HepG2 (cell line): ENCODE results near the gene NELL2. TPM values are rescaled to one million over a fixed set of nuclear protein-coding genes. Genes with fewer than 3 reads are reported as not detected.

Source experiments
- ATAC-seq: fragments of 200-7000 bp; cut with Tn5 transposase; 3 replicates; pipeline ENCODE4 v1.9.1; 2020; ENCODE audit warnings: mild to moderate bottlenecking, moderate library complexity
- BruUV-seq: library from RNA; stranded (reverse); fragments of 400-500 nt; replicated peaks from 2 replicates; lab custom pipeline; 2021; lab: Mats Ljungman, UMichigan
- CTCF ChIA-PET: fragments of 300-600 bp; formaldehyde crosslinking; extraction: SDS; loops from one replicate; lab custom pipeline; 2021; ENCODE audit warnings: low total read pairs, inconsistent platforms, low intra/inter-chr PET ratio; lab: Yijun Ruan, JAX
- POLR2A ChIA-PET: fragments of 350-600 bp; sonication (Branson Sonifier 250); formaldehyde crosslinking; loops from one replicate; lab custom pipeline; 2020; ENCODE audit warnings: antibody characterized with exemption, inconsistent platforms; lab: Yijun Ruan, JAX
- DNase-seq: peaks from one replicate; pipeline ENCODE4 v3.0.0-alpha.2; 2015; ENCODE audit warnings: low spot score
- FAIRE-seq: peaks from 3 replicates; lab custom pipeline; 2011; peaks lifted over from hg19 to GRCh38; lab: Jason Lieb, UNC
- H2AFZ ChIP-seq: one replicate; pipeline ENCODE4 v1.6.1; 2011; ENCODE audit warnings: low read length, inconsistent platforms
- H3K27ac ChIP-seq: fragments of 300-600 bp; 3 replicates; pipeline ENCODE4 v1.8.0; 2011; ENCODE audit warnings: mixed run types, mild to moderate bottlenecking, mixed read lengths, low read length, inconsistent platforms; ENCODE audit not compliant: insufficient read depth; ENCODE audit errors: extremely low read length
- H3K27me3 ChIP-seq, 2 experiments: fragments of 200-600 bp in 1 of 2; 2 replicates in 1 of 2; 3 replicates in 1 of 2; pipeline versions ENCODE4 v1.6.0 to v1.8.0; 2011; ENCODE audit warnings: low read length in 2 of 2, mild to moderate bottlenecking in 2 of 2, moderate library complexity in 2 of 2, inconsistent platforms in 1 of 2; ENCODE audit not compliant: insufficient read depth in 2 of 2, control insufficient read depth in 1 of 2
- H3K36me3 ChIP-seq, 2 experiments: fragments of 200-600 bp in 1 of 2; replicated peaks in 1 of 2; 2 replicates in 1 of 2; 3 replicates in 1 of 2; pipeline versions ENCODE4 v1.5.1 to v1.8.0; 2011; ENCODE audit warnings: low read length in 2 of 2, inconsistent platforms in 1 of 2; ENCODE audit not compliant: insufficient read depth in 2 of 2, control insufficient read depth in 1 of 2
- H3K4me1 ChIP-seq: 2 replicates; pipeline ENCODE4 v1.5.1; 2012; ENCODE audit warnings: low read length, inconsistent platforms; ENCODE audit not compliant: insufficient read depth
- H3K4me2 ChIP-seq: 2 replicates; pipeline ENCODE4 v1.6.0; 2011; ENCODE audit warnings: low read depth, low read length, inconsistent platforms
- H3K4me3 ChIP-seq, 3 experiments: fragments of 200-600 bp in 1 of 3; sonication (generic), shearing (Covaris generic) in 1 of 3; replicated peaks in 1 of 3; 2 replicates each; pipeline ENCODE4 v1.5.1; 2011 to 2016; ENCODE audit warnings: low read length in 3 of 3, inconsistent platforms in 2 of 3, low read depth in 2 of 3, mild to moderate bottlenecking in 2 of 3, control low read depth in 1 of 3, mixed read lengths in 1 of 3; ENCODE audit not compliant: insufficient read depth in 1 of 3
- H3K79me2 ChIP-seq: one replicate; pipeline ENCODE4 v1.6.1; 2011; ENCODE audit warnings: low read length, inconsistent platforms; ENCODE audit not compliant: insufficient read depth
- H3K9ac ChIP-seq: 2 replicates; pipeline ENCODE4 v1.6.0; 2011; ENCODE audit warnings: mild to moderate bottlenecking, low read depth, low read length, inconsistent platforms; ENCODE audit not compliant: insufficient read depth
- H3K9me3 ChIP-seq: 2 replicates; pipeline ENCODE4 v1.5.1; 2012; ENCODE audit warnings: mild to moderate bottlenecking, low read length
- H4K20me1 ChIP-seq: 2 replicates; pipeline ENCODE4 v1.6.0; 2011; ENCODE audit warnings: inconsistent platforms, mild to moderate bottlenecking, low read length, moderate library complexity; ENCODE audit not compliant: insufficient read depth
- NCOA2 ChIP-seq: sonication (generic); formaldehyde crosslinking; IDR thresholded peaks from 2 replicates; pipeline ENCODE4 v1.8.0; 2022; ENCODE audit warnings: inconsistent platforms
- NFKB2 ChIP-seq: sonication (generic); formaldehyde crosslinking; IDR thresholded peaks from 2 replicates; pipeline ENCODE4 v1.4.0; 2020; ENCODE audit warnings: missing genetic modification reagents, borderline replicate concordance
- SUZ12 ChIP-seq: fragments of 150-350 bp; IDR thresholded peaks from 2 replicates; pipeline ENCODE4 v1.6.1; 2014; ENCODE audit warnings: low read depth, low read length
- ZBTB38 ChIP-seq: sonication (generic); formaldehyde crosslinking; IDR thresholded peaks from 2 replicates; pipeline ENCODE4 v1.5.1; 2020; ENCODE audit warnings: mild to moderate bottlenecking, missing genetic modification reagents
- ZBTB7A ChIP-seq: sonication (generic); formaldehyde crosslinking; IDR thresholded peaks from 2 replicates; pipeline ENCODE4 v1.8.0; 2022; ENCODE audit warnings: mild to moderate bottlenecking, missing genetic modification reagents
- ZFP37 ChIP-seq: sonication (generic); formaldehyde crosslinking; IDR thresholded peaks from 2 replicates; pipeline ENCODE4 v1.4.0; 2020; ENCODE audit warnings: missing genetic modification reagents, borderline replicate concordance
- ZKSCAN8 ChIP-seq: IDR thresholded peaks from 2 replicates; pipeline ENCODE4 v1.6.1; 2016; ENCODE audit warnings: borderline replicate concordance, missing genetic modification reagents, missing compliant biosample characterization
- ZNF766 ChIP-seq: sonication (generic); formaldehyde crosslinking; IDR thresholded peaks from 2 replicates; pipeline ENCODE4 v1.5.0; 2020; ENCODE audit warnings: missing genetic modification reagents, borderline replicate concordance
- WGBS: methylation state at CpG from one replicate; pipeline ENCODE4 v1.1.6; 2017; ENCODE audit warnings: low lambda C conversion rate; 5-methylcytosine and 5-hydroxymethylcytosine counted together
- in situ Hi-C: cut with HindIII; loops from 2 replicates; pipeline ENCODE4 v1.10.0; 2017; ENCODE audit warnings: low pct_unique_long_range_greater_than_20kb; ENCODE audit not compliant: extremely low pct_ligation_motif_present
- intact Hi-C: fragments of 100-400 bp; cut with micrococcal nuclease; formaldehyde crosslinking; loops from one replicate; pipeline ENCODE4 v1.10.0; 2022; ENCODE audit not compliant: unreplicated experiment
- polyA plus RNA-seq, 8 experiments: library from polyadenylated mRNA; depleted of rRNA in 3 of 8; stranded (reverse) in 7 of 8; unstranded in 1 of 8; fragments of >200 nt; fragmentation: Illumina TruSeq in 4 of 8; extraction: Trizol in 4 of 8; gene quantifications; 2 replicates each; pipeline versions ENCODE4 v1.2.1 to v1.2.3, GENCODE V29; 2011 to 2016; ENCODE audit warnings: low read depth in 4 of 8, missing spikeins in 1 of 8, mixed read lengths in 1 of 8; ENCODE audit not compliant: insufficient read depth in 1 of 8
- total RNA-seq, 5 experiments: library from RNA; depleted of rRNA; stranded (reverse); fragments of >200 nt; fragmentation: Illumina TruSeq; extraction: Trizol; gene quantifications; 2 replicates each; pipeline ENCODE4 v1.2.3, GENCODE V29; 2016; ENCODE audit warnings: low read depth in 1 of 5
- TF ChIP-seq, protein P1 (sequence below): sonication (generic); formaldehyde crosslinking; IDR thresholded peaks from 2 replicates; pipeline ENCODE4 v1.5.0; 2020; ENCODE audit warnings: missing genetic modification reagents
- TF ChIP-seq, protein P2 (sequence below): IDR thresholded peaks from 2 replicates; pipeline ENCODE4 v1.6.1; 2012; ENCODE audit warnings: low read depth, low read length, improper control_type of control experiment

NELL2 gene
- total and polyA plus RNA-seq, 2 of the 13 experiments (the other 11 are each of a cell fraction or from before 2014, with no cell fraction given): 0.11 TPM; not detected in 1

DNA sequence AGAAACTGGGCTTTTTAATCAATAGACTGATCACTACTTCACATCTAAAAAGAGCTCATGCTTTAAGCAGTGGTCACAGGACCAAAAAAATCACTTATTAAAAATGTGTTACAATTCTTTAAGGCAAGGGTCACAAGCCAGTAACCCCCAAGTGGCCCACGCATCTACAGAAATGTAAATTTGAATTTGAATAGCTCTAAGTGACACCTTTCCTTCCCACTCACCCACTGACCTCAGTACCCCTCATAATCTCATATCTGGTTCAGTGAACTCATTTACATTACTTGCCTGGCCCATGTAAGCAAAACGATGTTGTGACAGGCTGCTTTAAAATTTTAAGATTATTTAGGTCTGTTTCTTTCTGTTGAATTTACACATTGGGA is 27.4 kb downstream of the NELL2 start:
- Histone ChIP-seq H3K4me1 (no peaks in the 10 kb centered on the region), H3K27ac (no peak overlapping the region), H2AFZ (no peak overlapping the region), H3K36me3 (no peaks in the 10 kb centered on the region), H3K27me3 (no peaks in the 10 kb centered on the region), H4K20me1 (no peaks in the 10 kb centered on the region), H3K79me2 (no peaks in the 10 kb centered on the region), H3K9ac (no peak overlapping the region), H3K4me2 (no peak overlapping the region), H3K4me3 (no peak overlapping the region), H3K9me3 (no peaks in the 10 kb centered on the region)
- DNase-seq (no peak), ATAC-seq (no peak), FAIRE-seq (no peak)
- intact Hi-C loops (no loop called here), in situ Hi-C loops (no loop called here)
- ChIA-PET POLR2A (no interaction called here), CTCF (no interaction called here)
- no TSS peak for BruUV-seq
- 0% methylated on average over 2 of the region's 2 CpGs for WGBS
- TF ChIP-seq ZKSCAN8 (CRISPR knock-in tag) (no peak), SUZ12 (no peak), ZBTB7A (CRISPR knock-in tag) (no peak), ZFP37 (CRISPR knock-in tag) (no peak), ZBTB38 (CRISPR knock-in tag) (no peak), NCOA2 (CRISPR knock-in tag) (no peak), ZNF766 (CRISPR knock-in tag) (no peak), NFKB2 (no peak)
- TF ChIP-seq, protein P1, sequence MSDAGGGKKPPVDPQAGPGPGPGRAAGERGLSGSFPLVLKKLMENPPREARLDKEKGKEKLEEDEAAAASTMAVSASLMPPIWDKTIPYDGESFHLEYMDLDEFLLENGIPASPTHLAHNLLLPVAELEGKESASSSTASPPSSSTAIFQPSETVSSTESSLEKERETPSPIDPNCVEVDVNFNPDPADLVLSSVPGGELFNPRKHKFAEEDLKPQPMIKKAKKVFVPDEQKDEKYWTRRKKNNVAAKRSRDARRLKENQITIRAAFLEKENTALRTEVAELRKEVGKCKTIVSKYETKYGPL (CRISPR knock-in tag): no peak
- TF ChIP-seq, protein P2, sequence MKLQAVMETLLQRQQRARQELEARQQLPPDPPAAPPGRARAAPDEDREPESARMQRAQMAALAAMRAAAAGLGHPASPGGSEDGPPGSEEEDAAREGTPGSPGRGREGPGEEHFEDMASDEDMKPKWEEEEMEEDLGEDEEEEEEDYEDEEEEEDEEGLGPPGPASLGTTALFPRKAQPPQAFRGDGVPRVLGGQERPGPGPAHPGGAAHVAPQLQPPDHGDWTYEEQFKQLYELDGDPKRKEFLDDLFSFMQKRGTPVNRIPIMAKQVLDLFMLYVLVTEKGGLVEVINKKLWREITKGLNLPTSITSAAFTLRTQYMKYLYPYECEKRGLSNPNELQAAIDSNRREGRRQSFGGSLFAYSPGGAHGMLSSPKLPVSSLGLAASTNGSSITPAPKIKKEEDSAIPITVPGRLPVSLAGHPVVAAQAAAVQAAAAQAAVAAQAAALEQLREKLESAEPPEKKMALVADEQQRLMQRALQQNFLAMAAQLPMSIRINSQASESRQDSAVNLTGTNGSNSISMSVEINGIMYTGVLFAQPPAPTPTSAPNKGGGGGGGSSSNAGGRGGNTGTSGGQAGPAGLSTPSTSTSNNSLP: no peak
